ENCODE data around the gene GATA3. TPM values are rescaled to one million over a fixed set of nuclear protein-coding genes. Genes with fewer than 3 reads are reported as not detected.

Gene GATA3
- total and polyA plus RNA-seq, 2 experiments from 2014 or later: 2.4 to 15.4 TPM

DNA sequence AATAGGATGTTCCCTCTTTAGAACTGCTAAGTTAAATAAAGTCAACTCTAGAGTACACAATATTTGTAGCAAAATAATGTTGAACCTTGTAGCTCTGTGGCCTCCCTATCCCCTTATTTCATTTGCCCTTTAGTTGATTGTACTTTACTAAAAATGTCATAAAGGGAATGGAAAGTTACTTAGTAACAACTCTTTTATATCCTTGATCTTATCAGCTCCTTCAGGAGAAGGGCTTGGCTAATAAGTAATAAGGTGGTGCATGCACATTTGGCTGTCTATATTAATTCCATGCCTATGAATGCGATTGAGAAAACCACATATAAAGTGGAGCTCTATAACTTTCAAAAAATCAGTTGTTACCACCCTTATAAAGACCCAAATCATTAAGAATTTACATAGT lies 41.5 kb upstream of the GATA3 start:
- Histone ChIP-seq H3K36me3 (replicated peaks; ENCODE audit: insufficient read depth, low read depth) (no peaks in the 10 kb centered on the region), H3K27me3 (no peaks in the 10 kb centered on the region), H4K20me1 (ENCODE audit: insufficient read depth, poor library complexity, severe bottlenecking) (no peaks in the 10 kb centered on the region), H3K9me3 (ENCODE audit: low read depth) (no peaks in the 10 kb centered on the region), H3K4me1 (ENCODE audit: insufficient read depth) (peaks cover 6% of the 10 kb centered on the region), H3K4me3 (no peak overlapping the region), H2AFZ (no peak overlapping the region), H3K9me2 (replicated peaks; ENCODE audit: insufficient read depth) (no peaks in the 10 kb centered on the region), H3K4me2 (peak overlapping the region; percentile 4), H3K79me2 (no peaks in the 10 kb centered on the region), H3K27ac (peak overlapping the region; percentile 8)
- no peak for DNase-seq (ENCODE audit: low spot score)
- 87% methylated on average over 1 of the region's 1 CpG for WGBS (ENCODE audit: low lambda C conversion rate, missing lambda C conversion rate)
- TF ChIP-seq, protein P1, sequence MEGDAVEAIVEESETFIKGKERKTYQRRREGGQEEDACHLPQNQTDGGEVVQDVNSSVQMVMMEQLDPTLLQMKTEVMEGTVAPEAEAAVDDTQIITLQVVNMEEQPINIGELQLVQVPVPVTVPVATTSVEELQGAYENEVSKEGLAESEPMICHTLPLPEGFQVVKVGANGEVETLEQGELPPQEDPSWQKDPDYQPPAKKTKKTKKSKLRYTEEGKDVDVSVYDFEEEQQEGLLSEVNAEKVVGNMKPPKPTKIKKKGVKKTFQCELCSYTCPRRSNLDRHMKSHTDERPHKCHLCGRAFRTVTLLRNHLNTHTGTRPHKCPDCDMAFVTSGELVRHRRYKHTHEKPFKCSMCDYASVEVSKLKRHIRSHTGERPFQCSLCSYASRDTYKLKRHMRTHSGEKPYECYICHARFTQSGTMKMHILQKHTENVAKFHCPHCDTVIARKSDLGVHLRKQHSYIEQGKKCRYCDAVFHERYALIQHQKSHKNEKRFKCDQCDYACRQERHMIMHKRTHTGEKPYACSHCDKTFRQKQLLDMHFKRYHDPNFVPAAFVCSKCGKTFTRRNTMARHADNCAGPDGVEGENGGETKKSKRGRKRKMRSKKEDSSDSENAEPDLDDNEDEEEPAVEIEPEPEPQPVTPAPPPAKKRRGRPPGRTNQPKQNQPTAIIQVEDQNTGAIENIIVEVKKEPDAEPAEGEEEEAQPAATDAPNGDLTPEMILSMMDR (IDR thresholded peaks at IDR 0.05; ENCODE audit: poor library complexity): no peak
- TF ChIP-seq EZH2phosphoT487 (IDR thresholded peaks at IDR 0.05; ENCODE audit: low read depth, severe bottlenecking, unreplicated experiment): no peak
- no peak for TF ChIP-seq EZH2 (IDR thresholded peaks at IDR 0.05; ENCODE audit: borderline replicate concordance)

DNA sequence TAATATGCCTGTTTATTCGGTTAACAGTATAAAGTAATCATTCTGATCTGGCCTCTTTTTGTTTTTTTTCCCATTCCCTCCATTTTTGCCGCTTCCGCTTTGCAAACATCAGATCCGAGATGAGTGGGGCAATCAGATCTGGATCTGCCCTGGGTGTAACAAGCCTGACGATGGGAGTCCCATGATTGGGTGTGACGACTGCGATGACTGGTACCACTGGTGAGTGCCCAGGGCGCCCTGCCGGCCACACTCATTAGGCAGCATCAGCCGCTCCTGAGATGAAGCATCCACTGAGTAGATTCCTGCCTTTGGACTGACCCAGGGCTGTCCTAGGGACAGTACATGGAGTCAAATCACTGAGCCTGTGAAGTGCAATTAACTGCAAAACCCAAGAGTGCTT lies 40.9 kb upstream of the GATA3 start:
- DNase-seq (ENCODE audit: low spot score): no peak
- TF ChIP-seq EZH2 (IDR thresholded peaks at IDR 0.05; ENCODE audit: borderline replicate concordance): no peak

DNA sequence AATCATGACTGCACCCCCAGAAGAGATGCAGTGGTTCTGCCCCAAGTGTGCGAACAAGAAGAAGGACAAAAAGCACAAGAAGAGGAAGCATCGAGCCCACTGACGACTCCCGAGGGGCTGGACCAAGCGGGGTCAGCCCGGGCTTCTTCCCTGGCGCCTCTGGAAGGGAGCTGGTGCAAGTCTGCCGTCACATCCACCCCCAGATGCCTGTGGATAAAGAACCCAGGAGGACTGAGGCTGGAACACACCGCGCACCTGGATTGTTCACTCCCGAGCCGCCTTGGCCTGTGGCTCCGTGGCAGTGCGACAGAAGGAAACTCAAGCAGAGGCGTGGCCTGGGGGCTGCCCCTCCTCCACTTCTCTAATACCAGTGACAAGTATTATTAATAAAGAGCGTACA lies 39.8 kb upstream of the GATA3 start:
- no peaks in the 10 kb centered on the region for H3K9me2 ChIP-seq (replicated peaks; ENCODE audit: insufficient read depth)
- H2AFZ ChIP-seq: no peak overlapping the region
- DNase-seq (ENCODE audit: low spot score): no peak
- H3K9me3 ChIP-seq (ENCODE audit: low read depth): no peaks in the 10 kb centered on the region
- no peak overlapping the region for H3K4me3 ChIP-seq
- H3K4me1 ChIP-seq (ENCODE audit: insufficient read depth): peaks cover 6% of the 10 kb centered on the region
- TF ChIP-seq EZH2 (IDR thresholded peaks at IDR 0.05; ENCODE audit: borderline replicate concordance): no peak
- TF ChIP-seq EZH2phosphoT487 (IDR thresholded peaks at IDR 0.05; ENCODE audit: low read depth, severe bottlenecking, unreplicated experiment): no peak
- TF ChIP-seq, protein P1 (IDR thresholded peaks at IDR 0.05; ENCODE audit: poor library complexity): no peak
- no peaks in the 10 kb centered on the region for H3K27me3 ChIP-seq
- H3K27ac ChIP-seq: no peak overlapping the region
- no peaks in the 10 kb centered on the region for H4K20me1 ChIP-seq (ENCODE audit: insufficient read depth, poor library complexity, severe bottlenecking)
- no peaks in the 10 kb centered on the region for H3K36me3 ChIP-seq (replicated peaks; ENCODE audit: insufficient read depth, low read depth)
- no peak overlapping the region for H3K4me2 ChIP-seq
- WGBS (ENCODE audit: low lambda C conversion rate, missing lambda C conversion rate): 96% methylated on average over 16 of the region's 16 CpGs
- H3K79me2 ChIP-seq: no peaks in the 10 kb centered on the region

More for the DNA sequence above, 40.9 kb upstream of the GATA3 start:
- Histone ChIP-seq H3K9me2 (replicated peaks; ENCODE audit: insufficient read depth) (no peaks in the 10 kb centered on the region), H4K20me1 (ENCODE audit: insufficient read depth, poor library complexity, severe bottlenecking) (no peaks in the 10 kb centered on the region), H3K9me3 (ENCODE audit: low read depth) (no peaks in the 10 kb centered on the region), H3K36me3 (replicated peaks; ENCODE audit: insufficient read depth, low read depth) (no peaks in the 10 kb centered on the region), H3K27ac (no peak overlapping the region), H3K79me2 (no peaks in the 10 kb centered on the region), H3K27me3 (no peaks in the 10 kb centered on the region), H3K4me1 (ENCODE audit: insufficient read depth) (peaks cover 6% of the 10 kb centered on the region), H2AFZ (no peak overlapping the region), H3K4me2 (no peak overlapping the region), H3K4me3 (no peak overlapping the region)
- 97% methylated on average over 10 of the region's 10 CpGs for WGBS (ENCODE audit: low lambda C conversion rate, missing lambda C conversion rate)

DNA sequence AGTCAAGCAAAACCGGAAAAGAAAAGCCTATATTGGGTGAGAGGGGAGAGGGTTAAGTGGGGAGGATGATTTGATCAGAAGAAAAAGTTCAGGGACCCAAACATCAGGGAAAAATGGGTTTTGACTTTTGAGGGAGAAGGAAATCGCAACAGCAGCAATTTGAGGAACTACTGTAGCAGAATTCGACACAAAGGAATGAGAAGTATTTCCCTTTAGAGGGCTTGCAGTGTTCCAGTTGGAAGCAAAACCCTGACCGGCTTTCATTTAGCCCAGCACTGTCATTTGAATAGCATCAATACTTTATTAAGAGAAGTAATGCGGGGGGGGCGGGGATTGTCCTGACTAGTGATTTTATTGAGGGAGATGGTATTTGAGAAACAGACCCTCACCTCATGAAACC lies 37.2 kb upstream of the GATA3 start:
- DNase-seq (ENCODE audit: low spot score): no peak
- no peaks in the 10 kb centered on the region for H3K36me3 ChIP-seq (replicated peaks; ENCODE audit: insufficient read depth, low read depth)
- H3K4me2 ChIP-seq: no peak overlapping the region
- TF ChIP-seq, protein P1 (IDR thresholded peaks at IDR 0.05; ENCODE audit: poor library complexity): no peak
- TF ChIP-seq EZH2 (IDR thresholded peaks at IDR 0.05; ENCODE audit: borderline replicate concordance) (no peak), EZH2phosphoT487 (IDR thresholded peaks at IDR 0.05; ENCODE audit: low read depth, severe bottlenecking, unreplicated experiment) (no peak)
- no peaks in the 10 kb centered on the region for H3K9me3 ChIP-seq (ENCODE audit: low read depth)
- no peak overlapping the region for H2AFZ ChIP-seq
- no peaks in the 10 kb centered on the region for H3K79me2 ChIP-seq
- H3K9me2 ChIP-seq (replicated peaks; ENCODE audit: insufficient read depth): no peaks in the 10 kb centered on the region
- no peaks in the 10 kb centered on the region for H3K27me3 ChIP-seq
- 61% methylated on average over 6 of the region's 6 CpGs for WGBS (ENCODE audit: low lambda C conversion rate, missing lambda C conversion rate)
- no peaks in the 10 kb centered on the region for H4K20me1 ChIP-seq (ENCODE audit: insufficient read depth, poor library complexity, severe bottlenecking)
- no peak overlapping the region for H3K4me3 ChIP-seq
- H3K4me1 ChIP-seq (ENCODE audit: insufficient read depth): peaks cover 6% of the 10 kb centered on the region
- no peak overlapping the region for H3K27ac ChIP-seq

Data from hepatocyte (in vitro differentiated cells).